ENCODE results near the gene RPS19.
"Not testable (repeated sequence)": the region's sequence is repeated elsewhere in the genome, so short reads cannot be mapped to it uniquely, and the experiment has no call there.

Gene RPS19

DNA sequence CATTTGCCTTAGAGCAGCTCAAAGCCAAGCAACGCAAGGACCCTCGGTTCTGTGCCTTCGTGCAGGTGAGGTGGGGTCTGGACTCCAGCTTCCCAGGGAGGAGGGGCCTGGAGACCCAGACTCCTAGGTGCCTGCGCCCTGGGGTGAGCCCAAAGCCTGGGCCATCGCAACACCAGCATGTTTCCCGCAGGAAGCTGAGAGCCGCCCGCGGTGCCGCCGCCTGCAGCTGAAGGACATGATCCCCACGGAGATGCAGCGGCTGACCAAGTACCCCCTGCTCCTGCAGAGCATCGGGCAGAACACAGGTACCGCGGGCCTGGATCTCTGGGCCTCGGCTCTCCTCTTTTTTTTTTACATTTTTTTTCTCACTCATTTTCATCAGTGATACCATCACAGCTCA lies 42.5 kb downstream of the RPS19 start:
- DNase-seq = no peak

DNA sequence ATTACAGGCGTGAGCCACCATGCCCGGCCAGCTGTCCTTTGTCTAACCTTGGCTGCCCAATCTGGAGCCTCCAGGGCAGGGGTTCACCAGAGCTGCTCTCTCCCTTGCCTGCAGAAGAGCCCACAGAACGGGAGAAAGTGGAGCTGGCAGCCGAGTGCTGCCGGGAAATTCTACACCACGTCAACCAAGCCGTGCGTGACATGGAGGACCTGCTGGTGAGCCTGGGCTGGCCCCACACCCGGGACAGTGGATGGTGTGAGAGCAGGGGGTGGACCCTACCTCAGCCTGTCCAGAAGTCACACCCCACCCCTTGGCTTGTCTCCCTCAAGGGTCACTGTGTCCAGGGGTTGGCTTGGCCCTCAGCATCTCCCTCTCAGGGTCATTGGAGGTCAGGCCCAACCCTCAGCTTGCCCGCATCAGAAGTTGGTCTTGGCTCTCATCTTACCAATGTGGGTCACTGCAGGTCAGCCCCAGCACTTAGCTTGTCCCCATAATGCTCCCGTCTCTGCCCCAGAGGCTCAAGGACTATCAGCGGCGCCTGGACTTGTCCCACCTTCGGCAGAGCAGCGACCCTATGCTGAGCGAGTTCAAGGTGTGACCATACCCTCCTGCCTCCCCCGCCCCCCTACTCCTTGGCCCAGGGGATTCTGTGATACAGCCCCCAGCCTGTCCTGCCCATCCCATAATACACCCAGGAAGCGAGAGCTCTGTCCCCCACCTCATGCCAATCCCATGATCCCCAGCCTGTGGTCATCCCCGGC lies 43.3 kb downstream of the RPS19 start:
- DNase-seq = no peak

DNA sequence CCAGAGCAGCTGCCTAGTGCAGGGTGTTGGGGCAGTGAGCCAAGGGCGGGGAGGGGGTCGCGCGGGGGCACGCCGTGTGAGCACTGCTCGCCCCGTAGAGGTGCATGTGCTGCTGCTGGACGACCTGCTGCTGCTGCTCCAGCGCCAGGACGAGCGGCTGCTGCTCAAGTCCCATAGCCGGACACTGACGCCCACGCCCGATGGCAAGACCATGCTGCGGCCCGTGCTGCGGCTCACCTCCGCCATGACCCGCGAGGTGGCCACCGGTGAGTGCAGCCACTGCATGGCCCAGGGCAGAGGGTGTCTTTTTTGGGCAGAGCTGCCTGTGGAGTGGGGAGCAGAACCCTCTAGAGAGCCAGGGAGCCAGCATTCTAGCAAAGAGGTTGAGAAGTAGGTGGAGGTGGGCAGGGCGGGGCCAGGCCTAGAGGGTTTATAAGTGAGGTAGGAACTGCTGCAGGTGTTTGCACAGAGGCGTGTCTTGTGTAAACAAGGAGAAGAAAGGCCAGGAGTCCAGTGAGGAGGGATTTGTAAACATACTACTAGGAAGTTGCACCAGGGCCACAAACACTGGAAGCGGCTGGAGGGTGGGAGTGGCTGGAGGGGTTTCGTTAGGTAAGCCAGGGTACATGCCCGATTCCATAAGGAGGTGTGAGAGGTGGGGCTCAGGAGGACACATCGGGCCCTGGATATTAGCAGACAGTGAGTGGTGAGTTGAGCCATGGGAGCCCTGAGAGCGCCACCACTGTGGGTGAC lies 44.2 kb downstream of the RPS19 start:
- DNase-seq = no peak

DNA sequence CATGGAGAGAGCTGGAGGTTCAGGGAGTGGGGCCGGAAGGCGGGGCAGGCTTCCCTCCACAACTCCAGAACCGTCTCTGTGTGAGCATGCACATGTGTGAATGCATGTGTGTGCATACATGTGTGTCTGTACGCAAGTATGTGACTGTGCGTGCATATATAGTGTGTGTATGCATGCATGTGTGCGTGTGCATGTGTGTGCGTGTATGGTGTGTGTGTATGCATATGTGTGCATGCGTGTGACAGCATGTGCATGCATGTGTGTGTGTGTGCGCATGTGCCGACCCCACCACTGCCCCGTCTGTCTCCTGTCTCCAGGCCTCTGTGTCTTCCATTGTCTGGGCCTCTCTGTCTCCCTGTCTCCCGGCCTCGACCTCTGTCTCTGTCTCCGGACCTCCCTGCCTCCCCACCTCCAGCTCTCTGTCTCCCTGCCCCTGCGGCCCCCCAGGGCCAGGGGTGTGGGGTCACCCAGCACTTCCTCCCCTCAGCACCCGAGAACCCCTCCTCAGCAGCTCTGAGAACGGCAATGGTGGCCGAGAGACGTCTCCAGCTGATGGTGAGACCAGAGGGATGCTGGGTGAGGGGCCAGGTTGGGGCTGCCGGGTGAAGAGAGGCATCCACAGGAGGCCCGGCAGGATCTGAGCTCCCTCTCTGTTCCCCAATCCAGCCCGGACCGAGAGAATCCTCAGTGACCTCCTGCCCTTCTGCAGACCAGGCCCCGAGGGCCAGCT lies 45.4 kb downstream of the RPS19 start:
- no peak for DNase-seq

DNA sequence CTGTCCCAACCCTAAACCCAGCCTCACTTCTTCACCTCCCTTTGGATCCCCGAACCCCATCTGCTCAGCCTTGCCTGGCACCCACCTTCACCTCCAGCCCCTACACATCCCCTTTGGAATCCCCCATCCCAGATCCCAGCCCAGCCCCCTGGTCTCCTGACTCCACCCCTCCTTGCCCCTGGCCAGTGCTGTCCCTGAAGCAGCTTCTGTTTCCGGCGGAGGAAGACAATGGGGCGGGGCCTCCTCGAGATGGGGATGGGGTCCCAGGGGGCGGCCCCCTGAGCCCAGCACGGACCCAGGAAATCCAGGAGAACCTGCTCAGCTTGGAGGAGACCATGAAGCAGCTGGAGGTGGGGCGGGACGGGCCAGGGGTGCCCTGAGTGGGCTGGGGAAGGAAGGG lies 46.2 kb downstream of the RPS19 start:
- DNase-seq = no peak

DNA sequence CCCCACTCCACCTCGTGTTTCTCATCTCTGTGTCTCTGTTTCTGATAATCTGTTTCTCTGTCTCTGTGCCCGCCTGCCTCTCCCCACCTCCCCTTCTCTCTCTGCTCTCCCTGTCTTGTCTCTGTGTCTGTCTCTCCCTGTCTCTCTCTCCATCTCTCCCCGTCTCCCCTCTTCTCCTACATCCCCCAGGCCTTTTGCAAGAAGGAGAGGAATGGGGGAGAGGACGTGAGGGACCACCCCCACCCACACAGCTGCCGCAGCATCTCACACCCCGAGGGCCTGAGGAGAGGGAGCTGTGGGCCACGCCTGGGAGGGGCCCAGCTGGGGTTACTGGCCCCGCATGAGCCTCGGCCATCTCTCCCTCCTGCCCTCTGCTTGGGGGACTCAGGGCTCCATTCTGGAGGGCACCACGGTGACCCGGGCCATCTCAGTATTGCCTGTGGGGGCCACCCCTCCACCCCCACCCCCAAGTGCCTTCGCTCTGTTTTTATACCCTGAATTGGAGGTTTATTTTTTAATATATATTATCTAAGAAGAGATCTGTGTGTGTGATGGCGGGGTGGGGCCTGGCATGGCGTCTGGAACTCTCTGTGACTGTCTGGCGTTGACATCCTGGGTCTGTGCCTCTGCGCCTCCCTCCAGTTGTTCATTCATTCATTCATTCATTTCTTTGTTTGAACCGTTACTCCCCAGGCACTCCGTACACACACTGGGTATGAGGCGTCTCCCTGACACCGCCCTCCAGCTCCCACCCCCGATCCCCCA lies 47.0 kb downstream of the RPS19 start:
- no peak for DNase-seq

DNA sequence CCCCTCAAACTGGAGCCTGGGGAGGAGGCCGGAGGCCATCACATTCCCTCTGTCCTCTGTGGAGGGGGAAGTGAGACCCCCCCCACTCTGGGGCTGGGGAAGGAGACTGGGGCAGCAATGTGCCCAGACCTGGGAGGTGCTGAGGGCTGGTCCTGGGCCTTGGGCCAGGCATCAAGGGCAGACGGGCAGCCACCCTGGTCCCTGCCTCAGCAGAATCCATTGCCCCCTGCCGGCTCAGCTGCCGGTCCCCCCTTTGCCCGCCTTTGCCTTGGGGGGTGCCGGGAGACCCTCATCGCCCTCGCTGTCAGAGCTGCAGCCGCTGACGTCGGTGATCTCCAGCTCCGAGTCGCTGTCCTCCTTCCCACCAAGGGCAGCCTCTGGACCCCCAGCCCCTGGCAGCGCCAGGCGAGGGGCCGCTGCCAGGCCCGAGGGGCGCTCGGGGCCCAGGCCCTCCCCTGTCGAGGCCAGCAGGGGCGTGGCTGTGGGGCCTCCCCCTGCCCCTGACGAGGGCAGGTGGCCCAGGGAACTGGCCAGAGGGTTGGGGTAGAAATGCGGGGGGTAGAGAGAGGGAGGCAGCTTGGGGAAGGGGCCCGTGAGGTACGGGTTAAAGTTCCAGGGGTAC lies 48.0 kb downstream of the RPS19 start:
- DNase-seq = no peak

DNA sequence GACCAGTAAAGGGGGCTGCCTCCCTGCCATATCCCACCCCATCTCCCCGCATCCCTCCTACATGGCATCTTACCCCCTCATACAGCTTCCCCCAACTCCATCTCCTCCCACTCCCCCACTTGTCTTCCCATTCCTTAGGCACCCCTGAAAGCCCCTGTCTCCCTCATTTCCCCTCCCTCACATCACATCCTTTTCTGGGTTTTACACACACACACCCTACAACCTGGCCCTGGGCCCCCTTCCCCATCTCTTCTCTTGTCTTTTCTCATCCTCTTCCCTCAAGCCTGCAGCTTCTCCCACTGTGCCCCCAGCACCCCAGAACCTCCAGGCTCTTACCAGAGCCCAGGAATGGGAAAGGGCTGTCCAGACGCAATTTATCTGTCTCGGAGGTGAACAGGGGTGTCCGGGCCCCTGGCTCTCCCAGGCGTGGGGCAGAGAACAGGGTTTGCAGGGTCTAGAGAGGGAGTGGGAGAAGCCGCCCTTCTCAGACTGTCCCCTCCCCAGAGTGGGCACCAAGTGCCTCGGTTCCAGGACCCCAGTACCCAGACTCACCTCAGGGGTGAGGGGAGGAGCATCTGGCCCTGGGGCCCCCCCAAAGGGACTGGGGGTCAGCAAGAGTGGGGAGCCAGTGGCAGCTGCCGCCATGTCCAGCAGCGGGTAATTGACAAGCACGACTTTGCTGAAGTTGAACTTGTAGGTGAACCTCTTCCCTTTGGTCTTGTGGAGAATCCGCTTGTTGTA lies 48.8 kb downstream of the RPS19 start:
- no peak for DNase-seq

DNA sequence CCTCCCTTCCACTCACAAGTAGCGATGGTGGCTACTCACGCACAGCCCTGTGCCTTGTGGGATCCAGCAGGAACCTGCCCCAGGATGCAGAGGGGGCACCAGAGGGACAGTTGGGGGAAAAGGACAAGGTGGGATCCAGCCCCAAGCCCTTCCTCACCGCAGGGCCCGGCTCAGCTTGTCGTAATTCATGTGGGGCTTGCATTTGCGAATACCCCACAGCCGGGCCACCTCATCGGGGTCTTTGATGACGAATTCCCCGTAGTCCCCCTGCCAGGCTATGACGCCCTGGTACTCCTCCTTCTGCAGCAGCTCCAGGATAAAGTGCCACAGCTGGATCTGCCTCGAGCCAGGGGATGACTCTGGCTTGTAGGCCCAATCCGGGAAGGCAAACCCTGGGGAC lies 49.7 kb downstream of the RPS19 start:
- no peak for DNase-seq

DNA sequence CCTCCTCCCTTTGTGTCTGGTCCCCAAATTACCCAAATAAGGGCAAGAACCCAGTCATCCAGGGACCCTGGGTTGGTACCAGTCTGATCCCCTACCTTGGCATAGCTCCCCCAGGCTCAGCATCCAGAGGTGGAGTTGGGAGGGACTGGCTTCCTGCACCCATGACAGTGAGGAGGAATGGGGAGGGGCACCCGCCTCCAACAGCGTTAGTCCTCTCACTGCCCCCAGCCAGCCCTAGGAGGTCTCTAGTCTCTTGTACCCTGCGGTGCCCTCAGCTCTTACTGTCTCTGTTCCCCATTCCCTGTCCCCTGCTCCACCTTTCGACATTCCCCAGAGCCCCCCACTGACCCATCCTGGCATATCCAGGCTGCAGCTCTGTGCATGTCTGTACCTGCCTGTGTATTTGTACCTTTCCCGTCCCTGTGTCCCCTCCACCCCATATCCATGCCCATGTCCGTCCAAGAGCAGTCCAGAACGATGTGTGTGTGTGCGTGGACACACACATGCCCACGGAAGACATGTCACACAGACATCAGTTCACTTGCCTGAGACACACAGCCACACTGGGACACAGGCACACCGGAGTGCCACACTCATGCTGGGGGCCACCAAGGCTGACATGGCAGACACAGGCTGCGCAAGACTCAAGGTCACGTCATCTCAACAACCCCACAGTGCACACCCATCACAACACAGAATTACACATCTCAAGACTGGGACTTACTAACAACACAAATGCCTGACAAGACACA lies 50.4 kb downstream of the RPS19 start:
- no peak for DNase-seq

DNA sequence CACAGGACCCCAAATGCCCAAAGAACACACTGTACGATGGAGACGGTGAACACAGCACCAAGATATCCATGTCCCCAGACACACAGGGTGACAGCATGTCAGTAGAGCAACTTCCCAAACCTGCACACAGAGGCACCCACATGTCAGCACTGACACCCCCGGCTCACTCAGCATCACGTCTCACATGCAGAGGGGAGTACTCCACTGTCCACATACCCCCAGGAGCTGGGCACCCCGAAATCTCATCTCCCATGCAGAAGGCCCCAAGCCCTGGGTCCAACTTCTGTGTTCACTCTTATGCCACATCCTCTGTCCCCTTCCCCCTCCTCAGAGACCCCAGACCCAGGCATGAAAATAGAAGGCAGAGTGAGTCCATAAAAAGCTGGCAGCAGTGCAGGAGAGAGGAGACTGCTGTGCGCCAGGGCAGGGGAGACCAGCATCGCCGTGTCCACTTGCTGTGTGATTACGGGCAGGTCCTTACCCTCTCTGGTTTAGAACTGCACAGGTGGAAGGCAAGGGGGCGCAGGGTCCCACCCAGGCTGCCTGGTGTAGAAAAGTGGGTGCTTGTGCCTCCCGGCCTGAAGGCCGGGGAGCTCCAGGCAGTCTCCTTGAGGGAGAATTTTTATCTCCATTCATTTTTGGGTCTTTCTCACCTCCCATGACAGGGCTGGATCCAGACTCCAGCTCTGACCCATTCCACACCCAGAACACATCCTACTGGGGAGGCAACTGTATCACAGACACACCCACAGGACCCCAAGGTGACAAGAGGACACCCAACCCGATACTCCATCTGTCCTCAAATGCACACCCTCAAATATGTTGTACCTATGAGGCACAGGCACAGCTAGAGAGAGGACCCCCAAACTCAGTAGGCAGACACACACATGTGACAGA lies 51.2 kb downstream of the RPS19 start:
- DNase-seq = no peak

DNA sequence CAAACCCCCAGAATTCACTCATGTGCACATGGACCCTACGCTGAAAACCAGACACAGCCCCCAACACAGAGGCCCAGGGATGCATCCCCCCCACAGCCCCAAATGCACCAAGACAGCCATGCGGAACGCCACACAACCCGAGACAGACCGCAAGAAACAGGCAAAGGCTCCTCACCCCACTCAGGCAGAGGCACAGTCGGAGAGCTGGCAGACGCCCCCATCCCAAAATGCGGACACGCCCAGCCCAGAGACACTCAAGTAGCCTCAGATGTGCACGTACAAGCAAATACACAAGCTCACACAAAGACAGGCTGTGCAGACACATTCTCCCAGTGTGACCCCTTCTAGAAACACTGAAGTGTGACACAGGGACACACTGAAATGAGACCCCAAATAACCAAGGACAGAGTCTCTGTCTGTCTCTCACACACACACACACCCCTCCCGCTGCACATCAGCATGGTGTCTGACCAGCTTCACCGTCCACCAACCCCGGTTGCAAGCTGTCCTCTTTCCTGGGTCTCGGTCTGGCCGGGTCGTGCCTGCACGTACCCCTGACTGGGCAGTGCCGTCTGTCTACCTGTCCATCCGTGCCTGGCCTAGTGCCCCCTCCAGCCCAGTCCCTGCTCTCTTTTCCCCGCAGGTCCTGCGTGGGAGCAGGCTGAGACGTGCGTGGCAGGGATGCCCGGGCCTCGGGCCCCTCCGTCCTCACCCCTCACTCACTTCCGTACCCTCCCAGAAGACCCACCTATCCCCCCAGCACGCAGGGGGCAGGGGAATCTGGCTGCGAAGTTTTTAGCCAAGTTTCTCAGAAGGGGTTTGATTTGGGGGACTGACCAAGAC lies 52.1 kb downstream of the RPS19 start:
- no peak for DNase-seq

DNA sequence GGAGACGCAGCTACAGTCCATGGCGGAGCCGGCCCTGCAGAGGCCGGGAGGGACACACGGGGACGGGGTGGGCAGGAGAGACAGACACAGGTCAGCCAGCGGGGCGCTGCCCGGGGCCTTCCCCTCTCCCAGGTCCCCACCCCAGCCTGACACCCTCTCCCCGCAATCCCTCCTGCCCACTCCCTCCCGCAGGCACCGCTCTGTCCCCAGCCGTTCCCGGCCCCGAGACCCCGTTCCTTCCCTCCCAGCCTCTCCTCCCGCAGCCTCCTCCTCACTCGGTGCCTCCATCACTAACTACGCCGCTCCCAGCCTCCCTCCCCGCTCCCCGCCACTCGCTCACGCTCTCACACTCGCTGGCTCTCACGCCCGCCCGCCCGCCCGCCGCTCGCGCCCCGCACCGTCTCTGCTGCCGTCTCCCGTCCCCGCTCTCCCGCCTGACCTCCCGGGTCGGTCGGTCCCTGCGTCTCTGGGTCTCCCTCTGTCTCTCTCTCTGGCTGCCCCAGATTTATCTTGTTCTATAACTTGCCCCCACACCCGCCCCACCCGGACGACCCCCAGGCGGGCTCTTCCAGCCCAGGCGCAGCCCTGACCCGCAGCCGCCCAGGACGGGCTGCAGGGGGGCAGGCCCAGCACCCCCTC lies 53.0 kb downstream of the RPS19 start:
- DNase-seq = no peak

DNA sequence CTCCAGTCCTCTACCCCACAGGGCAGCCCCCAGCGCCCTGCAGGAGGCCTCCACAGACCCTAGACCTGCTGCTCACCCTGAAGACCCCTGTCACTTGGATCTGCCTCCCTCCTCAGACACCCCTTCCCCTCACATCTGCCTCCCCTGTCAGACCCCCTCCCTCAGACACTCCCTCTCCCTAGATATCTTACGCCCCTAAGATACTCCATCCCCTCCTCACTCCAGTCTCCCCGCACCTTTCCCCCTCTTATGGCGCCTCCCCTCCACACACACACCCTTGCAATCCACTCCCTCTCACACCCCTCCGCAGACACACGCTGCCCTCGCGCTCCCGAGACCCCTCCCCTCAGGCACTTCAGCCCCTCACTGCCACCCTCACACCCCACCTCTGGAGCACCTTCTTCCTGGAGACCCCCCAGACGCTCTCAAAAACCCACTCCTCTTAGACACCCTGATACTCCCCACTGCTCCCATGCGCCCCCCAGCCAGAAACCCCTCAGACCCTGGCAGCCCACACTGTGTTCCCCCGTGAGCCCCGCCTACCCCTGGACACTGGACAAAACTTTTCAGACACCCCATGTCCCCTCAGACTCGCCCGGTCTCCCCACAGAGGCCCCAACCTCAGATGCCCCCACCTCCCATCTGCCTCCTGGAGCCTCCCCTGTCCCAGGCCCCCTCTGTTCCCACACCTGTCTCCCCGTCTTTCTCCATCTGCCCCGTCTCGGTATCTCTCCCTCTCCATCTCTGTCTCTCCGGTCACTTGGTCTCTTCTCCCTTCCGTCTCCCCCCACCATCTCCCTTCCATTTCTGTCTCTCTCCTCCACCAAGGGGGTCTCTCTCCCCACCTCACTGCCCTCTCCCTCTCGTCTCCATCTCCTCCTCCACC lies 53.7 kb downstream of the RPS19 start:
- no peak for DNase-seq

DNA sequence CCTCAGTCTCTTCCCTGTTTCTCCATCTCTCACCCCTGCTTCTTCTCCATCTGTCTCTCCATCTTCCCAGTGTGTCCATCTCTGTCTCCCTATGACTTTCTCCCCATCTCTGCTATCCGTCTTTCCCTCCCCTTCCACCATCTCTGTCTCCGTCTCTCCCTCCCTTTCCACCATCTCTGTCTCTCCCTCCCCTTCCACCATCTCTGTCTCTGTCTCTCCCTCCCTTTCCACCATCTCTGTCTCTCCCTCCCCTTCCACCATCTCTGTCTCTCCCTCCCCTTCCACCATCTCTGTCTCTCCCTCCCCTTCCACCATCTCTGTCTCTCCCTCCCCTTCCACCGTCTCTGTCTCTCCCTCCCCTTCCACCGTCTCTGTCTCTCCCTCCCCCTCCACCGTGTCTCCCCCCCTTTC lies 54.4 kb downstream of the RPS19 start:
- not testable (repeated sequence) for DNase-seq

DNA sequence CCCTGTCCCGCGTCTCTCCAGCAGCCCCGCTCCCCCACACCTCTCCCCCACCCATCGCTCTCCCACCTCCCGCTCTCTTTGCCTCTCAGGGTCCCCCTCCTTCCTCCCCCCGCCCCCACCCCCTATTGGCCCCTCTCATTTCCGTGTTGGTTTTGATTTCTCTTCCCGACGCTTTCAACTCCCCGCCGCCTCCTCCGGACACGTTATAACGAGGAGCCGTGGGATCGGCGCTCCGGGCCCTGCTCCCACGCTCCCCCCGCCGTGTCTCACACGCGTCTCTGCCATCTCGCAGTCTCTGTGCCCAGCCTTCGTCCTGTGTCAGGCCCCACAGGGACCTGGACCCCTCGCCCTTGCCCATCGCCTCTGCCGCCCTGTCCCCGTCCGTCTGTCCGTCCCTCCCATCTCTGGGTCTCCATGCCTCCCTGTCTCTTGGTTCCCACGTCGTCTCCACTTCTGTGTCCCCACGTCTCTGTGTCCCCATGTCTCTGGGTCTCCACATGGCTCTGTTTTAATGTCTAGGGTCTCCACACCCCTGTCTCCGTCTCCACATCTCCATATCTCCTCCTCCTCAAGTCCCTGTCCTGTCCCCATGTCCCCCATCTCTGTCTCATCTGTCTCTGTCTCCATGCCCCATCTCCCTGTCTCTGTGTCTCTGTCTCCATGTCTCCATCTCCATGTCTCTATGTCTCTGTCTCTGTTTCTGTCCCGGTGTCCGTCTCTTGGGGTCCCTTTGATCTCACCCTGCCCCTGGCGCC lies 55.1 kb downstream of the RPS19 start:
- DNase-seq = no peak

Measured in SIG-M5 (cell line).